HL-60 (cell line): ENCODE data around the gene TTC12.

Experiments
- DNase-seq, 2 experiments: peaks; one replicate each; pipeline ENCODE4 v3.0.0-alpha.2; 2010 to 2020; ENCODE audit warnings: low read depth in 1 of 2, low spot score in 1 of 2
- H3K27ac ChIP-seq: fragments of 250-450 bp; sonication (Bioruptor Pico); replicated peaks from 2 replicates; pipeline ENCODE4 v1.5.1; 2020; ENCODE audit warnings: mild to moderate bottlenecking, moderate library complexity
- H3K27me3 ChIP-seq: fragments of 250-450 bp; sonication (Bioruptor Pico); 2 replicates; pipeline ENCODE4 v1.5.1; 2021; ENCODE audit warnings: mild to moderate bottlenecking, moderate library complexity; ENCODE audit not compliant: insufficient read depth, poor library complexity, severe bottlenecking
- H3K4me3 ChIP-seq: replicated peaks from 2 replicates; pipeline ENCODE4 v1.5.1; 2011; ENCODE audit warnings: mild to moderate bottlenecking, control low read depth, low read length; ENCODE audit not compliant: insufficient read depth
- CTCF ChIP-seq: IDR thresholded peaks from one replicate; pipeline ENCODE4 v1.5.1; 2011; ENCODE audit warnings: low read length, control low read depth, inconsistent platforms; ENCODE audit not compliant: insufficient read depth
- GABPA ChIP-seq: IDR thresholded peaks from 2 replicates; pipeline ENCODE4 v1.6.1; 2012; ENCODE audit warnings: low read depth
- POLR2AphosphoS5 ChIP-seq: IDR thresholded peaks from 2 replicates; pipeline ENCODE4 v1.6.1; 2012; ENCODE audit warnings: low read depth
- REST ChIP-seq: IDR thresholded peaks from 2 replicates; pipeline ENCODE4 v1.6.1; 2012; ENCODE audit warnings: low read depth; ENCODE audit not compliant: insufficient replicate concordance
- SPI1 ChIP-seq: IDR thresholded peaks from 2 replicates; pipeline ENCODE4 v1.6.1; 2012; ENCODE audit warnings: low read depth, mild to moderate bottlenecking, borderline replicate concordance

TTC12 gene

GRCh38 chr11:113376156-113376555, 61.8 kb downstream of the TTC12 start:
- Histone ChIP-seq H3K27me3 (no peaks in the 10 kb centered on the region), H3K4me3 (no peak overlapping the region), H3K27ac (no peak overlapping the region)
- no peak for DNase-seq
- TF ChIP-seq SPI1 = no peak
- TF ChIP-seq POLR2AphosphoS5 = no peak
- no peak for TF ChIP-seq CTCF
- no peak for TF ChIP-seq REST
- TF ChIP-seq GABPA = no peak

GRCh38 chr11:113377681-113378412, 63.5 kb downstream of the TTC12 start:
- Histone ChIP-seq H3K27me3 (no peaks in the 10 kb centered on the region), H3K27ac (no peak overlapping the region), H3K4me3 (no peak overlapping the region)
- TF ChIP-seq REST = no peak
- no peak for TF ChIP-seq SPI1
- no peak for TF ChIP-seq CTCF
- no peak for TF ChIP-seq GABPA
- TF ChIP-seq POLR2AphosphoS5 = no peak
- no peak for DNase-seq

- TF ChIP-seq REST (no peak), CTCF (no peak), GABPA (no peak)
- DNase-seq = no peak
- Histone ChIP-seq H3K27ac (no peak overlapping the region), H3K4me3 (no peak overlapping the region), H3K27me3 (no peaks in the 10 kb centered on the region)
Observed at GRCh38 chr11:113378692-113379091, 64.3 kb downstream of the TTC12 start.
